C4-2B (cell line): ENCODE results near the gene INKA1.

Source experiments
- H3K27ac ChIP-seq: fragments of 450-650 bp; 2 replicates; pipeline ENCODE4 v1.5.1; 2017
- CTCF ChIP-seq: fragments of 450-650 bp; conservative IDR thresholded peaks from 2 replicates; pipeline ENCODE4 v1.5.1; 2017; ENCODE audit warnings: mild to moderate bottlenecking
- ZFX ChIP-seq: fragments of 450-650 bp; IDR thresholded peaks from 2 replicates; pipeline ENCODE4 v1.6.1; 2017

INKA1 gene

GRCh38 chr3:49844464-49845183 lies 41.6 kb downstream of the INKA1 start:
- TF ChIP-seq CTCF, result no peak
- TF ChIP-seq ZFX, result no peak
- H3K27ac ChIP-seq, result no peak overlapping the region

- no peak for TF ChIP-seq ZFX
- no peak for TF ChIP-seq CTCF
- H3K27ac ChIP-seq, result no peak overlapping the region
These were observed 42.6 kb downstream of the INKA1 start for GRCh38 chr3:49845694-49846093.
